ENCODE data around the gene MPZL1. TPM values are rescaled to one million over a fixed set of nuclear protein-coding genes. Genes with fewer than 3 reads are reported as not detected.
A peak's percentile ranks its signal among the peaks of the same experiment; 100 is the strongest.

Gene MPZL1
- total RNA-seq (ENCODE audit: unreplicated experiment): 149 TPM
- long read RNA-seq, transcript MPZL1-209 (5 exons, 630 nt): major isoform, 26 of 38 reads
- long read RNA-seq, partial matches to known transcripts: 0 of 38 reads
- long read RNA-seq, other reads (novel, unspliced or antisense): 9 of 38 reads

GRCh38 chr1:167721617-167722151 is at the start of gene MPZL1:
MPZL1 (plus strand) TSS chr1:167721982; CDS start chr1:167722152, 170 bp downstream.
- no peak for TF ChIP-seq CTCF (IDR thresholded peaks at IDR 0.05; ENCODE audit: partially characterized antibody, unreplicated experiment)
- peak; percentile 95 for DNase-seq
- Mint-ChIP-seq H3K9me3 (ENCODE audit: unreplicated experiment) (peaks cover 5% of the 10 kb centered on the region), H3K27me3 (ENCODE audit: unreplicated experiment) (peaks cover 9% of the 10 kb centered on the region), H3K4me3 (ENCODE audit: unreplicated experiment) (peak within 1 kb of the TSS; percentile 93), H3K27ac (ENCODE audit: unreplicated experiment) (peak within 1 kb of the TSS; percentile 94), H3K36me3 (ENCODE audit: unreplicated experiment) (no peaks in the 10 kb centered on the region), H3K4me1 (ENCODE audit: low read depth, unreplicated experiment) (peaks cover 48% of the 10 kb centered on the region)

GRCh38 chr1:167672831-167673230 is 49.0 kb upstream of the MPZL1 start:
- TF ChIP-seq CTCF (IDR thresholded peaks at IDR 0.05; ENCODE audit: partially characterized antibody, unreplicated experiment): no peak
- Mint-ChIP-seq H3K27me3 (ENCODE audit: unreplicated experiment) (peaks cover 11% of the 10 kb centered on the region), H3K9me3 (ENCODE audit: unreplicated experiment) (peaks cover 3% of the 10 kb centered on the region), H3K27ac (ENCODE audit: unreplicated experiment) (no peak overlapping the region), H3K4me3 (ENCODE audit: unreplicated experiment) (no peak overlapping the region), H3K36me3 (ENCODE audit: unreplicated experiment) (peaks cover 6% of the 10 kb centered on the region), H3K4me1 (ENCODE audit: low read depth, unreplicated experiment) (peaks cover 4% of the 10 kb centered on the region)
- no peak for DNase-seq

GRCh38 chr1:167673265-167673664 is 48.5 kb upstream of the MPZL1 start:
- Mint-ChIP-seq H3K36me3 (ENCODE audit: unreplicated experiment) (peaks cover 6% of the 10 kb centered on the region), H3K4me1 (ENCODE audit: low read depth, unreplicated experiment) (peaks cover 4% of the 10 kb centered on the region), H3K9me3 (ENCODE audit: unreplicated experiment) (peaks cover 3% of the 10 kb centered on the region), H3K27ac (ENCODE audit: unreplicated experiment) (no peak overlapping the region), H3K27me3 (ENCODE audit: unreplicated experiment) (peaks cover 11% of the 10 kb centered on the region), H3K4me3 (ENCODE audit: unreplicated experiment) (no peak overlapping the region)
- TF ChIP-seq CTCF (IDR thresholded peaks at IDR 0.05; ENCODE audit: partially characterized antibody, unreplicated experiment): no peak
- DNase-seq: no peak

- no peak for TF ChIP-seq CTCF (IDR thresholded peaks at IDR 0.05; ENCODE audit: partially characterized antibody, unreplicated experiment)
- H3K9me3 Mint-ChIP-seq (ENCODE audit: unreplicated experiment): peaks cover 3% of the 10 kb centered on the region
- H3K4me1 Mint-ChIP-seq (ENCODE audit: low read depth, unreplicated experiment): peaks cover 4% of the 10 kb centered on the region
- peaks cover 11% of the 10 kb centered on the region for H3K27me3 Mint-ChIP-seq (ENCODE audit: unreplicated experiment)
- H3K27ac Mint-ChIP-seq (ENCODE audit: unreplicated experiment): no peak overlapping the region
- H3K36me3 Mint-ChIP-seq (ENCODE audit: unreplicated experiment): peaks cover 6% of the 10 kb centered on the region
- H3K4me3 Mint-ChIP-seq (ENCODE audit: unreplicated experiment): no peak overlapping the region
- DNase-seq: no peak
Measured at GRCh38 chr1:167674156-167674555, 47.6 kb upstream of the MPZL1 start.

GRCh38 chr1:167675440-167675839 is 46.3 kb upstream of the MPZL1 start:
- H3K4me1 Mint-ChIP-seq (ENCODE audit: low read depth, unreplicated experiment): no peaks in the 10 kb centered on the region
- H3K4me3 Mint-ChIP-seq (ENCODE audit: unreplicated experiment): no peak overlapping the region
- H3K27ac Mint-ChIP-seq (ENCODE audit: unreplicated experiment): no peak overlapping the region
- TF ChIP-seq CTCF (IDR thresholded peaks at IDR 0.05; ENCODE audit: partially characterized antibody, unreplicated experiment): no peak
- peaks cover 3% of the 10 kb centered on the region for H3K9me3 Mint-ChIP-seq (ENCODE audit: unreplicated experiment)
- no peak for DNase-seq
- H3K36me3 Mint-ChIP-seq (ENCODE audit: unreplicated experiment): peaks cover 6% of the 10 kb centered on the region
- H3K27me3 Mint-ChIP-seq (ENCODE audit: unreplicated experiment): peaks cover 11% of the 10 kb centered on the region
